ENCODE data around the gene EFNB1. TPM values are rescaled to one million over a fixed set of nuclear protein-coding genes. Genes with fewer than 3 reads are reported as not detected.
A peak's percentile ranks its signal among the peaks of the same experiment; 100 is the strongest.

EFNB1 gene
- total RNA-seq, 1 donor from 2014 or later: 117 TPM

- no peaks in the 10 kb centered on the region for H3K36me3 ChIP-seq (ENCODE audit: control insufficient read depth, insufficient read depth, low read length)
- no peak for TF ChIP-seq CTCF (IDR thresholded peaks at IDR 0.05; ENCODE audit: insufficient read depth, low read length, severe bottlenecking)
- FAIRE-seq (peak; percentile 28), DNase-seq (ENCODE audit: low read depth) (peak; percentile 52)
- no peak overlapping the region for H3K4me3 ChIP-seq (ENCODE audit: low read depth, low read length)
- no peaks in the 10 kb centered on the region for H3K27me3 ChIP-seq (ENCODE audit: control insufficient read depth, insufficient read depth, low read length)
Observed at GRCh38 chrX:68826113-68826980, 2.5 kb upstream of the EFNB1 start.

- DNase-seq (ENCODE audit: low read depth): no peak
- Histone ChIP-seq H3K4me3 (ENCODE audit: low read depth, low read length) (no peak overlapping the region), H3K27me3 (ENCODE audit: control insufficient read depth, insufficient read depth, low read length) (no peaks in the 10 kb centered on the region), H3K36me3 (ENCODE audit: control insufficient read depth, insufficient read depth, low read length) (no peaks in the 10 kb centered on the region)
- FAIRE-seq: no peak
- no peak for TF ChIP-seq CTCF (IDR thresholded peaks at IDR 0.05; ENCODE audit: insufficient read depth, low read length, severe bottlenecking)
Observed at GRCh38 chrX:68827256-68827655, 1.6 kb upstream of the EFNB1 start.

- Histone ChIP-seq H3K36me3 (ENCODE audit: control insufficient read depth, insufficient read depth, low read length) (no peaks in the 10 kb centered on the region), H3K27me3 (ENCODE audit: control insufficient read depth, insufficient read depth, low read length) (no peaks in the 10 kb centered on the region), H3K4me3 (ENCODE audit: low read depth, low read length) (peak overlapping the region; percentile 79)
- FAIRE-seq (no peak), DNase-seq (ENCODE audit: low read depth) (peak; percentile 72)
- peak; percentile 78 for TF ChIP-seq CTCF (IDR thresholded peaks at IDR 0.05; ENCODE audit: insufficient read depth, low read length, severe bottlenecking)
Observed at GRCh38 chrX:68827848-68828624, 785 bp upstream of the EFNB1 start.

- DNase-seq (ENCODE audit: low read depth) (no peak), FAIRE-seq (no peak)
- no peak for TF ChIP-seq CTCF (IDR thresholded peaks at IDR 0.05; ENCODE audit: insufficient read depth, low read length, severe bottlenecking)
- peak overlapping the region; percentile 79 for H3K4me3 ChIP-seq (ENCODE audit: low read depth, low read length)
- no peaks in the 10 kb centered on the region for H3K27me3 ChIP-seq (ENCODE audit: control insufficient read depth, insufficient read depth, low read length)
- no peaks in the 10 kb centered on the region for H3K36me3 ChIP-seq (ENCODE audit: control insufficient read depth, insufficient read depth, low read length)
Observed at GRCh38 chrX:68829582-68830418, 979 bp downstream of the EFNB1 start.

- FAIRE-seq (no peak), DNase-seq (ENCODE audit: low read depth) (no peak)
- Histone ChIP-seq H3K27me3 (ENCODE audit: control insufficient read depth, insufficient read depth, low read length) (no peaks in the 10 kb centered on the region), H3K36me3 (ENCODE audit: control insufficient read depth, insufficient read depth, low read length) (peaks cover 2% of the 10 kb centered on the region), H3K4me3 (ENCODE audit: low read depth, low read length) (peak overlapping the region; percentile 79)
- no peak for TF ChIP-seq CTCF (IDR thresholded peaks at IDR 0.05; ENCODE audit: insufficient read depth, low read length, severe bottlenecking)
Observed at GRCh38 chrX:68830419-68831404, 1.9 kb downstream of the EFNB1 start.
